ENCODE data around the gene IFNLR1. TPM values are rescaled to one million over a fixed set of nuclear protein-coding genes. Genes with fewer than 3 reads are reported as not detected.

The IFNLR1 gene
- total RNA-seq, 2 experiments from 2014 or later: 1.2 to 1.3 TPM

DNA sequence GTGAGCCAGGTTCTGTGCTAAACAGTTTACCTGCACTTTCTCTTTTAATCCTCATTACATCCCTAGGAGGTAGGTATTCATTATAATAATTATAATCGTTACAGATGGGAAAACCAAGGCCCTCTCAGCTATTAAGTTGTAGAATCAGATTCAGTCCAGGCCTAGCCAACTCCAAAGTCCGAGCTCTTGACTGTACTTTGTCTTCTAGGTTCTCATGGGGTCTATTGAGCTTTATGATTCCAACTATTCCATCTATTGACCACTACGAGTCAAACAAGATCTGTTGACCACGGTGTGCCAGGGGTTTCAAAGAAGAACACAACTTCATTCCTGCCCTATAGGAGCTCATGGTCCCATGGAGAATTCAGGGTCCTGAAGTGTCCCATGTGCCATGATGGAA lies 2.0 kb downstream of the IFNLR1 start:
- no peak overlapping the region for H3K27ac Mint-ChIP-seq
- DNase-seq: no peak
- no peaks in the 10 kb centered on the region for H3K36me3 Mint-ChIP-seq (ENCODE audit: low read depth)
- ATAC-seq (ENCODE audit: poor library complexity): no peak
- H3K36me3 ChIP-seq (ENCODE audit: insufficient read depth, low read length): no peaks in the 10 kb centered on the region
- H3K4me1 ChIP-seq (ENCODE audit: insufficient read depth, low read length): peaks cover 30% of the 10 kb centered on the region
- ChIA-PET POLR2A (no interaction called here), CTCF (interaction anchor here (0.6 to 1.0 kb wide), 3 partner anchors 35 to 207 kb away, joined by 3 to 4 read pairs (median 3); no protein-coding TSS in a partner anchor)
- H3K4me1 Mint-ChIP-seq (ENCODE audit: low read depth): peaks cover 38% of the 10 kb centered on the region
- no peak overlapping the region for H3K4me3 ChIP-seq (ENCODE audit: low read length)
- H3K9me3 Mint-ChIP-seq: no peaks in the 10 kb centered on the region
- peak overlapping the region; percentile 93 for H3K4me3 Mint-ChIP-seq
- H3K9me3 ChIP-seq (ENCODE audit: control insufficient read depth in 1 of 2, insufficient read depth in 1 of 2, low read length in 2 of 2): no peaks in the 10 kb centered on the region
- H3K27me3 Mint-ChIP-seq: no peaks in the 10 kb centered on the region
- H3K27ac ChIP-seq (ENCODE audit: low read depth in 1 of 2, low read length in 2 of 2): no peak overlapping the region
- H3K27me3 ChIP-seq (ENCODE audit: control insufficient read depth in 1 of 2, insufficient read depth in 2 of 2, low read length in 2 of 2): no peaks in the 10 kb centered on the region
- intact Hi-C loops (cut with DNase I, micrococcal nuclease): no loop called here
- TF ChIP-seq, protein P1, sequence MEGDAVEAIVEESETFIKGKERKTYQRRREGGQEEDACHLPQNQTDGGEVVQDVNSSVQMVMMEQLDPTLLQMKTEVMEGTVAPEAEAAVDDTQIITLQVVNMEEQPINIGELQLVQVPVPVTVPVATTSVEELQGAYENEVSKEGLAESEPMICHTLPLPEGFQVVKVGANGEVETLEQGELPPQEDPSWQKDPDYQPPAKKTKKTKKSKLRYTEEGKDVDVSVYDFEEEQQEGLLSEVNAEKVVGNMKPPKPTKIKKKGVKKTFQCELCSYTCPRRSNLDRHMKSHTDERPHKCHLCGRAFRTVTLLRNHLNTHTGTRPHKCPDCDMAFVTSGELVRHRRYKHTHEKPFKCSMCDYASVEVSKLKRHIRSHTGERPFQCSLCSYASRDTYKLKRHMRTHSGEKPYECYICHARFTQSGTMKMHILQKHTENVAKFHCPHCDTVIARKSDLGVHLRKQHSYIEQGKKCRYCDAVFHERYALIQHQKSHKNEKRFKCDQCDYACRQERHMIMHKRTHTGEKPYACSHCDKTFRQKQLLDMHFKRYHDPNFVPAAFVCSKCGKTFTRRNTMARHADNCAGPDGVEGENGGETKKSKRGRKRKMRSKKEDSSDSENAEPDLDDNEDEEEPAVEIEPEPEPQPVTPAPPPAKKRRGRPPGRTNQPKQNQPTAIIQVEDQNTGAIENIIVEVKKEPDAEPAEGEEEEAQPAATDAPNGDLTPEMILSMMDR (IDR thresholded peaks at IDR 0.05): no peak

DNA sequence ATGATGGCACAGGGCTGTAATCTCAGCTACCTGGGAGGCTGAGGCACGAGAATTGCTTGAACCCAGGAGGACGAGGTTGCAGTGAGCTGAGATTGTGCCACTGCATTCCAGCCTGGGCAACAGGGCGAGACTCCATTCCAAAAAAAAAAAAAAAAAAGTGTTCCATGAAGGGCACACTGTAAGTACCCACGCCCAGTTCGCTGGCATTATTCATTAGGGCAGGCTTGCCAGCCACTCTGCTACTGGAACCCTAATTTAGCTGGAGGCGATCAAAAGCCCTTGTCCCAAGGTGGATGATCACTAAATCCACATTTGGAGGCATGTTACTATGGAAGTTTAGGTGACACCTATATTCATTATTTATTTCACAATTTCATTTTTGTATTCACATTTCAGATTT lies 5.0 kb downstream of the IFNLR1 start:
- DNase-seq (no peak), ATAC-seq (ENCODE audit: poor library complexity) (no peak)
- POLR2A ChIA-PET: no interaction called here
- Mint-ChIP-seq H3K27ac (no peak overlapping the region), H3K36me3 (ENCODE audit: low read depth) (no peaks in the 10 kb centered on the region), H3K9me3 (no peaks in the 10 kb centered on the region), H3K27me3 (no peaks in the 10 kb centered on the region), H3K4me3 (no peak overlapping the region), H3K4me1 (ENCODE audit: low read depth) (peaks cover 17% of the 10 kb centered on the region)
- H3K36me3 ChIP-seq (ENCODE audit: insufficient read depth, low read length): peaks cover 3% of the 10 kb centered on the region
- TF ChIP-seq, protein P1 (IDR thresholded peaks at IDR 0.05): no peak
- H3K9me3 ChIP-seq (ENCODE audit: control insufficient read depth in 1 of 2, insufficient read depth in 1 of 2, low read length in 2 of 2): no peaks in the 10 kb centered on the region
- intact Hi-C loops (cut with DNase I, micrococcal nuclease): no loop called here
- peaks cover 11% of the 10 kb centered on the region for H3K4me1 ChIP-seq (ENCODE audit: insufficient read depth, low read length)
- H3K27me3 ChIP-seq (ENCODE audit: control insufficient read depth in 1 of 2, insufficient read depth in 2 of 2, low read length in 2 of 2): no peaks in the 10 kb centered on the region
- H3K4me3 ChIP-seq (ENCODE audit: low read length): no peak overlapping the region
- CTCF ChIA-PET: interaction anchor here (0.7 kb wide), 1 partner anchor 920 kb away, joined by 3 read pairs; no protein-coding TSS in a partner anchor
- no peak overlapping the region for H3K27ac ChIP-seq (ENCODE audit: low read depth in 1 of 2, low read length in 2 of 2)

DNA sequence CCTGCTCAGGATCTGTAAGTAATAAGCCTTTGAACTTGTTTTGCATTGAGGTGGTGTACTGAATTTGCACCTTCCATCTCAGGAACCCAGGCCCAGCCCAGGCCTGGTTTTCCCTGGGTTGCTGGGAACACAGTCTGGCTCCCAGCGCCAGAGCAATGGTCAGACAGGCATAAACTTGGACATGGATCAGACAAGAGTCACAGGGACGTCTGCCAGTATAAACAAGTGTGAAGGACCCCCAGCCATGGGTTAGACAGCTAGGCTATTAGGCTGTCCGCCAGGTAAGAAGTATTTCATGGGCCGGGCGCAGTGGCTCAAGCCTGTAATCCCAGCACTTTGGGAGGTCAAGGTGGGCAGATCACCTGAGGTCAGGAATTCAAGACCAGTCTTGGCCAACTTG lies 5.5 kb downstream of the IFNLR1 start:
- Histone ChIP-seq H3K27me3 (ENCODE audit: control insufficient read depth in 1 of 2, insufficient read depth in 2 of 2, low read length in 2 of 2) (no peaks in the 10 kb centered on the region), H3K4me1 (ENCODE audit: insufficient read depth, low read length) (peaks cover 7% of the 10 kb centered on the region), H3K27ac (ENCODE audit: low read depth in 1 of 2, low read length in 2 of 2) (no peak overlapping the region), H3K36me3 (ENCODE audit: insufficient read depth, low read length) (peaks cover 3% of the 10 kb centered on the region), H3K4me3 (ENCODE audit: low read length) (no peak overlapping the region), H3K9me3 (ENCODE audit: control insufficient read depth in 1 of 2, insufficient read depth in 1 of 2, low read length in 2 of 2) (no peaks in the 10 kb centered on the region)
- Mint-ChIP-seq H3K4me3 (no peak overlapping the region), H3K27ac (no peak overlapping the region), H3K4me1 (ENCODE audit: low read depth) (peaks cover 16% of the 10 kb centered on the region), H3K27me3 (no peaks in the 10 kb centered on the region), H3K36me3 (ENCODE audit: low read depth) (no peaks in the 10 kb centered on the region), H3K9me3 (no peaks in the 10 kb centered on the region)
- intact Hi-C loops (cut with DNase I, micrococcal nuclease): no loop called here
- POLR2A ChIA-PET: no interaction called here
- CTCF ChIA-PET: no interaction called here
- DNase-seq: no peak
- TF ChIP-seq, protein P1 (IDR thresholded peaks at IDR 0.05): no peak
- ATAC-seq (ENCODE audit: poor library complexity): no peak
